Activated CD4-positive, alpha-beta T cell treated with anti-CD3 and anti-CD28 coated beads for 1 hour (primary cell): Measurements from ENCODE around the gene ARL5A.

ENCODE experiments used
- DNase-seq: peaks from one replicate; pipeline ENCODE4 v3.0.0-alpha.2; 2020

The ARL5A gene

GRCh38 chr2:151765760-151766410 is 62.3 kb downstream of the ARL5A start:
- DNase-seq = no peak

GRCh38 chr2:151762694-151763093 is 65.5 kb downstream of the ARL5A start:
- no peak for DNase-seq

- no peak for DNase-seq
Observed at GRCh38 chr2:151761687-151762086, 66.5 kb downstream of the ARL5A start.

- no peak for DNase-seq
Observed at GRCh38 chr2:151761193-151761592, 67.0 kb downstream of the ARL5A start.

- no peak for DNase-seq
Observed at GRCh38 chr2:151760139-151760650, 68.0 kb downstream of the ARL5A start.

GRCh38 chr2:151758744-151759143 is 69.5 kb downstream of the ARL5A start:
- DNase-seq = no peak

- no peak for DNase-seq
Observed at GRCh38 chr2:151757861-151758260, 70.4 kb downstream of the ARL5A start.

GRCh38 chr2:151756820-151757219 is 71.4 kb downstream of the ARL5A start:
- DNase-seq = no peak

- no peak for DNase-seq
Observed at GRCh38 chr2:151754253-151754897, 73.8 kb downstream of the ARL5A start.

GRCh38 chr2:151753540-151753939 is 74.7 kb downstream of the ARL5A start:
- no peak for DNase-seq
